HG02885 (cell line): Measurements from ENCODE around the gene PEA15.

Source experiments
- ATAC-seq: cut with Tn5 transposase; IDR thresholded peaks from one replicate; pipeline ENCODE4 v1.9.1; 2021; ENCODE audit warnings: mild to moderate bottlenecking; ENCODE audit not compliant: unreplicated experiment, poor library complexity

Gene PEA15

GRCh38 chr1:160177667-160178066 is 27.5 kb upstream of the PEA15 start:
- ATAC-seq = no peak

- ATAC-seq = no peak
Measured at GRCh38 chr1:160178731-160179130, 26.5 kb upstream of the PEA15 start.

- no peak for ATAC-seq
Measured at GRCh38 chr1:160179336-160179735, 25.8 kb upstream of the PEA15 start.

- ATAC-seq = no peak
Measured at GRCh38 chr1:160186246-160186645, 18.9 kb upstream of the PEA15 start.

GRCh38 chr1:160186729-160187128 is 18.5 kb upstream of the PEA15 start:
- ATAC-seq = no peak

GRCh38 chr1:160187407-160187806 is 17.8 kb upstream of the PEA15 start:
- no peak for ATAC-seq

GRCh38 chr1:160188341-160188740 is 16.8 kb upstream of the PEA15 start:
- ATAC-seq = no peak

- no peak for ATAC-seq
Measured at GRCh38 chr1:160189649-160190625, 15.2 kb upstream of the PEA15 start, which contains the start of gene CASQ1. Gene CASQ1, plus strand, starts transcription at chr1:160190575. Its CDS starts 177 bp downstream, at chr1:160190752.

GRCh38 chr1:160191756-160192155 is 13.4 kb upstream of the PEA15 start:
- no peak for ATAC-seq

GRCh38 chr1:160192234-160192633 is 12.9 kb upstream of the PEA15 start:
- no peak for ATAC-seq

- ATAC-seq = peak; percentile 68
Measured at GRCh38 chr1:160193091-160193819, 11.9 kb upstream of the PEA15 start.

- no peak for ATAC-seq
Measured at GRCh38 chr1:160193832-160194736, 11.1 kb upstream of the PEA15 start.

- no peak for ATAC-seq
Measured at GRCh38 chr1:160194737-160195059, 10.5 kb upstream of the PEA15 start.

GRCh38 chr1:160196143-160196542 is 9.0 kb upstream of the PEA15 start:
- ATAC-seq = no peak

- no peak for ATAC-seq
Measured at GRCh38 chr1:160197231-160197630, 8.0 kb upstream of the PEA15 start.

- no peak for ATAC-seq
Measured at GRCh38 chr1:160200786-160201185, 4.4 kb upstream of the PEA15 start.

GRCh38 chr1:160204526-160205241 is 500 bp upstream of the PEA15 start:
- ATAC-seq = peak; percentile 65

GRCh38 chr1:160206036-160206389 is 829 bp downstream of the PEA15 start:
- peak; percentile 42 for ATAC-seq

GRCh38 chr1:160206421-160207117 is 1.4 kb downstream of the PEA15 start:
- ATAC-seq = no peak
